Peyer's patch (tissue), 4 donors: ENCODE data around the gene P2RY1.

Experiments
- CTCF ChIP-seq, 6 experiments: fragments of 450-650 bp in 4 of 6; fragments of 200-600 bp in 2 of 6; sonication (generic) in 1 of 6; IDR thresholded peaks; one replicate each; pipeline ENCODE4 v1.5.1; 2017 to 2019; ENCODE audit warnings: antibody characterized with exemption in 6 of 6, mild to moderate bottlenecking in 3 of 6, moderate library complexity in 1 of 6
- POLR2A ChIP-seq, 2 donors: fragments of 450-650 bp; IDR thresholded peaks; one replicate each; pipeline ENCODE4 v1.5.1; 2017; ENCODE audit warnings: antibody characterized with exemption in 2 of 2, mild to moderate bottlenecking in 2 of 2, moderate library complexity in 2 of 2

- no peak for TF ChIP-seq POLR2A (IDR thresholded peaks at IDR 0.05)
- no peak for TF ChIP-seq CTCF (IDR thresholded peaks at IDR 0.05)
Measured at GRCh38 chr3:152879130-152879789, 44.3 kb downstream of the P2RY1 start.
